Naive thymus-derived CD4-positive, alpha-beta T cell (primary cell): Measurements from ENCODE around the gene EYA2. TPM values are rescaled to one million over a fixed set of nuclear protein-coding genes. Genes with fewer than 3 reads are reported as not detected.

ENCODE experiments used
- ATAC-seq: fragments of 150-1000 bp; cut with Tn5 transposase; 2 replicates; pipeline ENCODE4 v1.10.0; 2021; ENCODE audit warnings: mild to moderate bottlenecking, moderate library complexity
- CTCF ChIA-PET: fragments of 350-600 bp; sonication (Branson Sonifier 250); formaldehyde crosslinking; loops from one replicate; lab custom pipeline; 2021; ENCODE audit warnings: antibody characterized with exemption; lab: Charles Lee
- POLR2A ChIA-PET: fragments of 350-600 bp; sonication (Branson Sonifier 250); formaldehyde crosslinking; loops from one replicate; lab custom pipeline; 2021; ENCODE audit warnings: antibody characterized with exemption, inconsistent platforms; lab: Charles Lee
- DNase-seq, 9 donors: peaks; one replicate each; pipeline versions ENCODE4 v3.0.0 to v3.0.0-alpha.2; 2020 to 2022; ENCODE audit warnings: mixed read lengths in 1 of 9
- H3K27ac ChIP-seq: one replicate; pipeline ENCODE4 v1.7.0; 2013; ENCODE audit warnings: mild to moderate bottlenecking, low read depth, low read length, moderate library complexity
- H3K27me3 ChIP-seq, 2 donors: one replicate each; pipeline ENCODE4 v1.7.0; 2013; ENCODE audit warnings: low read length in 2 of 2, mild to moderate bottlenecking in 2 of 2, moderate library complexity in 2 of 2; ENCODE audit not compliant: control insufficient read depth in 2 of 2, insufficient read depth in 2 of 2
- H3K36me3 ChIP-seq, 3 experiments: 1 replicate in 2 of 3; 2 replicates in 1 of 3; pipeline ENCODE4 v1.7.0; 2013; ENCODE audit warnings: low read length in 3 of 3, mild to moderate bottlenecking in 3 of 3, moderate library complexity in 1 of 3; ENCODE audit not compliant: insufficient read depth in 3 of 3, control insufficient read depth in 2 of 3
- H3K4me1 ChIP-seq, 2 donors: one replicate each; pipeline ENCODE4 v1.7.0; 2013; ENCODE audit warnings: low read length in 2 of 2, mild to moderate bottlenecking in 2 of 2, moderate library complexity in 1 of 2; ENCODE audit not compliant: control insufficient read depth in 2 of 2, insufficient read depth in 2 of 2
- H3K4me3 ChIP-seq: 2 replicates; pipeline ENCODE4 v1.7.0; 2013; ENCODE audit warnings: mild to moderate bottlenecking, low read length
- H3K9me3 ChIP-seq, 3 experiments: 1 replicate in 2 of 3; 2 replicates in 1 of 3; pipeline ENCODE4 v1.7.0; 2013; ENCODE audit warnings: low read length in 3 of 3; ENCODE audit not compliant: control insufficient read depth in 2 of 3
- H3K27ac Mint-ChIP-seq, 9 donors: one replicate each; pipeline ENCODE4 v1.8.0; 2020 to 2022; ENCODE audit warnings: mixed read lengths in 9 of 9, mild to moderate bottlenecking in 8 of 9, moderate library complexity in 5 of 9, inconsistent platforms in 2 of 9
- H3K27me3 Mint-ChIP-seq, 5 donors: one replicate each; pipeline ENCODE4 v1.8.0; 2021 to 2022; ENCODE audit warnings: mixed read lengths in 5 of 5, mild to moderate bottlenecking in 1 of 5
- H3K36me3 Mint-ChIP-seq, 5 donors: one replicate each; pipeline ENCODE4 v1.8.0; 2020 to 2022; ENCODE audit warnings: mixed read lengths in 5 of 5, mild to moderate bottlenecking in 3 of 5, inconsistent platforms in 1 of 5
- H3K4me1 Mint-ChIP-seq, 7 donors: one replicate each; pipeline ENCODE4 v1.8.0; 2020 to 2022; ENCODE audit warnings: mixed read lengths in 7 of 7, mild to moderate bottlenecking in 3 of 7, inconsistent platforms in 1 of 7
- H3K4me3 Mint-ChIP-seq, 10 donors: one replicate each; pipeline ENCODE4 v1.8.0; 2020 to 2022; ENCODE audit warnings: mild to moderate bottlenecking in 10 of 10, mixed read lengths in 10 of 10, moderate library complexity in 6 of 10, inconsistent platforms in 2 of 10
- H3K9me3 Mint-ChIP-seq, 11 donors: one replicate each; pipeline ENCODE4 v1.8.0; 2020 to 2022; ENCODE audit warnings: mixed read lengths in 11 of 11, mild to moderate bottlenecking in 4 of 11, inconsistent platforms in 1 of 11, moderate library complexity in 1 of 11
- intact Hi-C, 2 donors: fragments of 100-400 bp; cut with micrococcal nuclease; formaldehyde crosslinking; loops; one replicate each; pipeline ENCODE4 v1.15.1; 2023
- polyA plus RNA-seq, 2 donors: library from polyadenylated mRNA; unstranded; fragments of 300-500 nt; fragmentation: Illumina TruSeq; gene quantifications; one replicate each; pipeline ENCODE4 v1.2.3, GENCODE V29; 2021
- total RNA-seq, 6 experiments: library from RNA in 5 of 6; stranded (reverse) in 5 of 6; gene quantifications; 1 replicate in 5 of 6; 2 replicates in 1 of 6; pipeline ENCODE4 v1.2.3 and lab custom pipeline; 2021 to 2026

The EYA2 gene
- total and polyA plus RNA-seq, 7 experiments from 2014 or later: 0.16 TPM; not detected in 6

GRCh38 chr20:46963196-46963529 lies 68.5 kb downstream of the EYA2 start:
- no peak overlapping the region for H3K27ac Mint-ChIP-seq
- POLR2A ChIA-PET: no interaction called here
- H3K4me3 Mint-ChIP-seq: no peak overlapping the region
- peaks cover 12 to 50% (median 17%) of the 10 kb centered on the region in 5 donors for H3K27me3 Mint-ChIP-seq
- no peaks in the 10 kb centered on the region for H3K4me1 ChIP-seq
- no peak for ATAC-seq
- H3K27me3 ChIP-seq: peaks cover 0 to 2% of the 10 kb centered on the region in 2 donors
- H3K9me3 ChIP-seq: no peaks in the 10 kb centered on the region
- intact Hi-C loops: no loop called here
- CTCF ChIA-PET: no interaction called here
- H3K4me3 ChIP-seq: no peak overlapping the region
- H3K4me1 Mint-ChIP-seq: no peaks in the 10 kb centered on the region
- peaks cover 0 to 7% (median under 1%) of the 10 kb centered on the region in 11 donors for H3K9me3 Mint-ChIP-seq
- no peaks in the 10 kb centered on the region for H3K36me3 ChIP-seq
- no peak overlapping the region for H3K27ac ChIP-seq
- no peak for DNase-seq
- H3K36me3 Mint-ChIP-seq: no peaks in the 10 kb centered on the region

- no peak overlapping the region for H3K4me3 Mint-ChIP-seq
- no peaks in the 10 kb centered on the region for H3K4me1 ChIP-seq
- POLR2A ChIA-PET: no interaction called here
- intact Hi-C loops: no loop called here
- H3K36me3 ChIP-seq: no peaks in the 10 kb centered on the region
- CTCF ChIA-PET: no interaction called here
- H3K27me3 Mint-ChIP-seq: peaks cover 11 to 50% (median 13%) of the 10 kb centered on the region in 5 donors
- no peaks in the 10 kb centered on the region for H3K9me3 ChIP-seq
- DNase-seq: no peak
- peaks cover 0 to 2% of the 10 kb centered on the region in 2 donors for H3K27me3 ChIP-seq
- peaks cover 0 to 5% (median 0%) of the 10 kb centered on the region in 11 donors for H3K9me3 Mint-ChIP-seq
- no peak overlapping the region for H3K27ac ChIP-seq
- H3K4me3 ChIP-seq: no peak overlapping the region
- H3K27ac Mint-ChIP-seq: no peak overlapping the region
- no peak for ATAC-seq
- no peaks in the 10 kb centered on the region for H3K4me1 Mint-ChIP-seq
- no peaks in the 10 kb centered on the region for H3K36me3 Mint-ChIP-seq
These were observed 69.3 kb downstream of the EYA2 start for GRCh38 chr20:46963758-46964617.

- no peak overlapping the region for H3K4me3 ChIP-seq
- intact Hi-C loops: no loop called here
- Mint-ChIP-seq H3K9me3 (peaks cover 0 to 5% (median 0%) of the 10 kb centered on the region in 11 donors), H3K4me1 (peaks cover 0 to 1% (median 0%) of the 10 kb centered on the region in 7 donors), H3K27me3 (peaks cover 8 to 48% (median 18%) of the 10 kb centered on the region in 5 donors), H3K27ac (no peak overlapping the region), H3K4me3 (no peak overlapping the region), H3K36me3 (no peaks in the 10 kb centered on the region)
- H3K4me1 ChIP-seq: no peaks in the 10 kb centered on the region
- H3K27me3 ChIP-seq: peaks cover 0 to 2% of the 10 kb centered on the region in 2 donors
- ATAC-seq (no peak), DNase-seq (no peak)
- ChIA-PET CTCF (interaction anchor here (0.7 kb wide), 1 partner anchor 35 kb away, joined by 3 read pairs; no protein-coding TSS in a partner anchor), POLR2A (no interaction called here)
- H3K9me3 ChIP-seq: no peaks in the 10 kb centered on the region
- H3K36me3 ChIP-seq: no peaks in the 10 kb centered on the region
- H3K27ac ChIP-seq: no peak overlapping the region
These were observed 70.2 kb downstream of the EYA2 start for GRCh38 chr20:46964618-46965455.

GRCh38 chr20:46965477-46965876 lies 70.8 kb downstream of the EYA2 start:
- ATAC-seq: no peak
- no peak for DNase-seq
- Histone ChIP-seq H3K9me3 (no peaks in the 10 kb centered on the region), H3K36me3 (no peaks in the 10 kb centered on the region), H3K27ac (no peak overlapping the region), H3K4me1 (no peaks in the 10 kb centered on the region), H3K27me3 (peaks cover 0 to 2% of the 10 kb centered on the region in 2 donors), H3K4me3 (no peak overlapping the region)
- Mint-ChIP-seq H3K36me3 (no peaks in the 10 kb centered on the region), H3K4me3 (no peak overlapping the region), H3K4me1 (peaks cover 0 to 1% (median 0%) of the 10 kb centered on the region in 7 donors), H3K9me3 (peaks cover 0 to 4% (median 0%) of the 10 kb centered on the region in 11 donors), H3K27ac (no peak overlapping the region), H3K27me3 (peaks cover 7 to 46% (median 16%) of the 10 kb centered on the region in 5 donors)
- CTCF ChIA-PET: interaction anchor here (0.7 kb wide), 1 partner anchor 34 kb away, joined by 3 read pairs; no protein-coding TSS in a partner anchor
- intact Hi-C loops: no loop called here
- POLR2A ChIA-PET: no interaction called here

- Histone ChIP-seq H3K27ac (no peak overlapping the region), H3K9me3 (no peaks in the 10 kb centered on the region), H3K4me3 (no peak overlapping the region), H3K4me1 (no peaks in the 10 kb centered on the region), H3K27me3 (peaks cover 0 to 2% of the 10 kb centered on the region in 2 donors), H3K36me3 (no peaks in the 10 kb centered on the region)
- peaks cover 0 to 10% (median 1%) of the 10 kb centered on the region in 7 donors for H3K4me1 Mint-ChIP-seq
- ChIA-PET POLR2A (no interaction called here), CTCF (no interaction called here)
- H3K4me3 Mint-ChIP-seq: no peak overlapping the region
- peaks cover 3 to 54% (median 24%) of the 10 kb centered on the region in 5 donors for H3K27me3 Mint-ChIP-seq
- no peaks in the 10 kb centered on the region for H3K9me3 Mint-ChIP-seq
- no peak for DNase-seq
- H3K36me3 Mint-ChIP-seq: no peaks in the 10 kb centered on the region
- no peak overlapping the region for H3K27ac Mint-ChIP-seq
- no peak for ATAC-seq
- intact Hi-C loops: no loop called here
These were observed 73.0 kb downstream of the EYA2 start for GRCh38 chr20:46967646-46968045.

GRCh38 chr20:46970937-46971630 lies 76.4 kb downstream of the EYA2 start:
- CTCF ChIA-PET: no interaction called here
- DNase-seq: no peak
- Mint-ChIP-seq H3K4me3 (peak overlapping the region in 1 of 10 donors; percentile 59), H3K27ac (peak overlapping the region in 1 of 9 donors; percentile 40), H3K27me3 (peaks cover 11 to 58% (median 31%) of the 10 kb centered on the region in 5 donors), H3K9me3 (no peaks in the 10 kb centered on the region), H3K4me1 (peaks cover 0 to 29% (median 1%) of the 10 kb centered on the region in 7 donors), H3K36me3 (peaks cover 0 to 1% (median 0%) of the 10 kb centered on the region in 5 donors)
- Histone ChIP-seq H3K9me3 (no peaks in the 10 kb centered on the region), H3K27ac (no peak overlapping the region), H3K4me3 (no peak overlapping the region), H3K36me3 (no peaks in the 10 kb centered on the region), H3K27me3 (peaks cover 0 to 2% of the 10 kb centered on the region in 2 donors), H3K4me1 (no peaks in the 10 kb centered on the region)
- intact Hi-C loops: no loop called here
- peak; percentile 29 for ATAC-seq
- POLR2A ChIA-PET: no interaction called here
